Measurements from ENCODE around the gene PSMA6. TPM values are rescaled to one million over a fixed set of nuclear protein-coding genes. Genes with fewer than 3 reads are reported as not detected.

The PSMA6 gene
- total and polyA plus RNA-seq, 2 of the 8 experiments (the other 6 are each of a cell fraction or from before 2014, with no cell fraction given), result 180 to 238 TPM

DNA sequence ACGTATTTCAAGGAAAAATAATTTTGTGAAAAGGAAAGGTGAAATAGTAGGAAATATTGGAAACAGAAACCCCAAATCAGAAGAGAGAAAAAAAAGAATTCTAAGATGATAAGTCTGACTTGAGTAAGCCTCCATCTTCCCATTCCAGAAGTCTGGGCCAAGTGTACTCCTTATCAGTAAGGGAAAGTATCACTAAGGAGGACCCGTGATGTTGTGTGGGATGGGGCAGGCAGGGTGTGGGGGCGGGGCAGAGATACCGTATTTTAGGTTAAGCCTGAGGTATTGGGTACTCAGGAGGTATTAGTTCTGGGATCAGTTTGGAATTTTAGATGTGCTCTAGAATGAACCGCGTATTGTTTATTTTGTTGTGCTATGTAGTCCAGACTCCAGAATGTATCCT lies 33.8 kb upstream of the PSMA6 start:
- Histone ChIP-seq H3K23me2 (ENCODE audit: low read depth, low read length) (no peaks in the 10 kb centered on the region), H4K8ac (ENCODE audit: extremely low read depth, insufficient read depth, low read length) (no peak overlapping the region), H3K18ac (ENCODE audit: extremely low read depth, low read length) (no peak overlapping the region), H3K27me3 (replicated peaks in 1 of 4; ENCODE audit: control insufficient read depth in 3 of 4, extremely low read depth in 1 of 4, insufficient read depth in 3 of 4, low read length in 3 of 4) (no peaks in the 10 kb centered on the region), H3K4me2 (ENCODE audit: insufficient read depth in 1 of 2, low read depth in 2 of 2, low read length in 2 of 2) (no peak overlapping the region), H3K9ac (replicated peaks in 1 of 4; ENCODE audit: extremely low read depth in 1 of 4, low read depth in 3 of 4, low read length in 3 of 4) (no peak overlapping the region), H3K23ac (ENCODE audit: insufficient read length) (no peak overlapping the region), H2BK15ac (ENCODE audit: low read length) (no peak overlapping the region), H2BK20ac (ENCODE audit: low read length) (no peak overlapping the region), H3K4ac (replicated peaks; ENCODE audit: insufficient read length, low read depth, low read length) (no peak overlapping the region), H3K4me1 (replicated peaks in 1 of 4; ENCODE audit: control insufficient read depth in 3 of 4, insufficient read depth in 4 of 4, low read length in 3 of 4) (no peaks in the 10 kb centered on the region), H3K9me3 (ENCODE audit: insufficient read depth in 2 of 2, low read depth in 1 of 2, low read length in 1 of 2) (peaks cover 3 to 6% of the 10 kb centered on the region in 2 experiments; a peak in 2 of 4 replicates), H2BK12ac (ENCODE audit: low read depth, low read length) (no peak overlapping the region), H3K4me3 (ENCODE audit: extremely low read depth in 1 of 4, insufficient read depth in 2 of 4, low read depth in 3 of 4, low read length in 4 of 4) (no peak overlapping the region), H2AK5ac (ENCODE audit: low read depth, low read length) (no peak overlapping the region), H3K36me3 (ENCODE audit: control insufficient read depth in 2 of 4, insufficient read depth in 4 of 4, low read length in 3 of 4) (peaks cover 0 to 4% (median 0%) of the 10 kb centered on the region in 4 experiments; a peak in 2 of 8 replicates), H3K27ac (ENCODE audit: low read depth, low read length) (no peak overlapping the region), H2AFZ (ENCODE audit: low read length) (no peak overlapping the region), H3K79me1 (ENCODE audit: low read depth, low read length) (no peaks in the 10 kb centered on the region), H4K91ac (replicated peaks; ENCODE audit: insufficient read length, low read length) (no peak overlapping the region), H3K56ac (replicated peaks; ENCODE audit: insufficient read length, low read depth, low read length) (no peak overlapping the region), H3K79me2 (ENCODE audit: control insufficient read depth in 1 of 2, insufficient read depth in 2 of 2, low read length in 2 of 2) (no peaks in the 10 kb centered on the region), H3K14ac (ENCODE audit: insufficient read length) (no peak overlapping the region), H2BK120ac (replicated peaks; ENCODE audit: low read depth, low read length) (no peak overlapping the region), H4K20me1 (replicated peaks in 1 of 2; ENCODE audit: control insufficient read depth in 1 of 2, insufficient read depth in 2 of 2, low read length in 2 of 2) (no peaks in the 10 kb centered on the region), H2BK5ac (ENCODE audit: low read depth, low read length) (no peak overlapping the region), H4K5ac (ENCODE audit: insufficient read length, low read depth, low read length) (no peak overlapping the region)
- WGBS, 2 experiments (ENCODE audit: extremely low coverage in 1 of 2, insufficient coverage in 1 of 2, insufficient read length in 1 of 2, insufficient replicate concordance in 2 of 2, low coverage in 1 of 2, low lambda C conversion rate in 2 of 2, missing lambda C conversion rate in 1 of 2), result 96 to 100% methylated on average over 1 to 6 of the region's 6 CpGs
- ChIA-PET CTCF (ENCODE audit: partially characterized antibody) (interaction anchor here (0.9 kb wide), 1 partner anchor 156 kb away, joined by 4 read pairs; no protein-coding TSS in a partner anchor), POLR2A (ENCODE audit: partially characterized antibody) (no interaction called here)
- no peak for TF ChIP-seq POLR2A (IDR thresholded peaks at IDR 0.05; ENCODE audit: control extremely low read depth in 1 of 2, low read depth in 2 of 2, low read length in 2 of 2)
- no peak for TF ChIP-seq RAD21 (IDR thresholded peaks at IDR 0.05 in 1 of 2, conservative IDR thresholded peaks at IDR 0.05 in 1 of 2; ENCODE audit: low read depth in 2 of 2, low read length in 2 of 2)
- TF ChIP-seq CBX5 (IDR thresholded peaks at IDR 0.05; ENCODE audit: low read depth, low read length), result no peak
- FAIRE-seq (no peak), DNase-seq (ENCODE audit: low read depth in 1 of 2, low spot score in 2 of 2) (no peak)
